GOT3 (cell line): ENCODE data around the gene TSPAN14.
"Not testable (repeated sequence)": the region's sequence is repeated elsewhere in the genome, so short reads cannot be mapped to it uniquely, and the experiment has no call there.

Experiments used
- DNase-seq: peaks from one replicate; lab custom pipeline; 2025; ENCODE audit warnings: mixed read lengths; lab: John Stamatoyannopoulos, UW

The TSPAN14 gene

DNA sequence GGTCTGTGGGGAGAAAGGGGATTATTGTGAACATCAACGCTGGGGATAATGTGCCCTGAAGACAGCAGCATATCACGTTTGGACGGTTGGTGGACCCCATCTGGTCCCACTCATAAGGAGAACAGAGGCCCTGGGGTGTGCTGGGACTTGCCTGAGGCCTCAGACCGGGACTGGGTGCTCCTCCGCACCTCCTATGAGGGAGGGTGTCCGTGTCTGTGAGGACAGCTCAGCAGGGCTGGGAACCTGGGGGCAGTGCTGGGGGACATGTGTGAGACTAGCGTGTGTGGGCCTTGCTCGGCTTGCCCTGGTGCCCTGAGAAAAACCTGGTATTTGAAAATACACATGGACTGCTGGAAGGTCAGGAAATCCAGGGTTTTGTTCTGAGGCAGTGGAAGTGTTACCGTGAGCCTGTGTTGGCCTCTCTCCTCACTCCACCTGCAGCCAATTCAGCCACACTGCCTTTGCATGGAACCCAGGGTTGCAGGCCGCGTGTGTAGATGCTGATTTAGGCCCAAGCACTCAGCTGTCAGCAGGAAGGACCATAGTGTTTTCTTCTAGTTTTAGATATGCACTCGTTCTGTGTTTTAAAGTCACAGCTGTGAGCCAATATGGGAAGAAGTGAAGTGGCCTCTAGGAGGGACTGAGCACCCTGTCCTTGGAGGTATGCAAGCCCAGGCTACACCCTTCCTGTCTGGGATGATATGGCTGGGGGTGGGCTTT, 70.2 kb downstream of the TSPAN14 start:
- no peak for DNase-seq

DNA sequence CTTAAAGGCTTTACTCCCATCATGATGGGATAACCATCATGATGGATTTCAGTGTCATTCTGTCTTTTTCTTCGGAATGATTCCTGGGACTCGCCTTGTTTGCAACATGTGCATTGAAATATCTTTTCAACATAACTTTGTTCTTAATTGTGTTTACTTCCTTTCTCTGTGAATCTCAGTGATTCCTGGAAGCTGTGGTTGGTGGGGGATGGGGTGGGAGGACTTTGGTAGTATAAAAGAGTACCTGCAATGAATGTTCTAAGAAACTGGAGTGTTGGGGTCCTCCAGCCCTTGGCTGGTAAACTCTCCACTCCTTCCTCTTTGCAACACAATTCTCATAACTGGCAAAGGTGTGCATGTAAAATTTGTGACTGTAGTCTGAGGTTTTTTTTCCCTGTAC, 72.1 kb downstream of the TSPAN14 start:
- no peak for DNase-seq

DNA sequence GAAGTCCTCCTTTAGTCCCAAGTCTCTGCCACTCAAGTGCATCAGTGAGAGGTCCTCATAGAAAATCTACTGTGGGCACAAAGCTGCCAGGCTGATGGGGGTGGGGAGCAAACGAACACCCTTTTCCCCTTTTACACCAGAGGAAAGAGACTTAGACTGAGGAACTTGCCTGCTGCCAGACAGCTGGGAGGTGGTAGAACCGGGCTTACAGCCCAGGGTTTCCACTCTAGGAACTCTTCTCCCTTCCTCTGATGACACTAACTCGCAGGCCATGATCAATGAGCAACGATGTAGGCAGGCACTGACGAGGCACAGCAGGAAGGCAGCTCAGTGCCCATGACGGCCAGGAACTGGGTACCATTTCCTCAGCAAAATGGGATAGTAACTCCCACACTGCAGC, 72.6 kb downstream of the TSPAN14 start:
- no peak for DNase-seq

- DNase-seq: no peak
These were observed 74.1 kb downstream of the TSPAN14 start for GRCh38 chr10:80528185-80528700.

DNA sequence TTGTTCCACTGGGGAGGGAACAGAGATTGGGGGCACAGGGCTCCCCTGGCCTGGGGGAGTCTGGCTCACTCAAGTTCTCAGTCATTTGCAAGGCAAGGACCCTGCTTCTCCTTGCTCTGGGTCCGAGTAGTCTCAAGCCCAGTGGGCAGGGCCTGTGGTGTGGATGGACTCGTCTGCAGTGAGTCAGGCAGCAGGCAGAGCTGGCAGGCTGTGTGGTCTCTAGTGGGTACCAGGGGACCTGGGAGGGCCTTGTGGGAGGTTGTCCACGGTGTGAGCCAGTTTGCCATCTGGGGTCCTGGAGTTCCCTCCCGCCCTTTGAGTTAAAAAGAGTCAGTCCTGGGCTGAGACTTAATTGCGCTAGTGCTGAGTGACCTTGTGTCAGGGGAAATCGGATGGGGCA, 74.8 kb downstream of the TSPAN14 start:
- DNase-seq: no peak

- no peak for DNase-seq
These were observed 75.5 kb downstream of the TSPAN14 start for GRCh38 chr10:80529604-80530003.

DNA sequence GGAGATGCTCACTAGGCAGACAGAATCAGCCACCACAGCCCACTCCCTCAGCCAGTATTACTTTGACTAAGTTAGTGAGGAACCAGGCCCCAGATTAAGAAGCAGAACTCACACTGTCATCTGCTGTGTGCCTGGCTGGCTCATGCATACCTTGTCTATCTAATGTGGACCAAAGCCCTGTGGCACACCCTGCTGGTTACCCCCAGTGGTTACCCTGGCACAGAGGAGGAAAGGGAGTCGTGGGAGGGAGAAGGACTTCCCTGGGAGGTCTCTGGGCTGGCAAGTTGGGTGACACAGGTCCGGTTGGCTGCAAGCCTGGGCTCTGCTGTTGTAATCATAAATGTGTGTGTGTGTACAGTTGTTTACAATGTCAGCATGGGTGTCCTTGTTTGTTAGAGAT, 76.1 kb downstream of the TSPAN14 start:
- no peak for DNase-seq

DNA sequence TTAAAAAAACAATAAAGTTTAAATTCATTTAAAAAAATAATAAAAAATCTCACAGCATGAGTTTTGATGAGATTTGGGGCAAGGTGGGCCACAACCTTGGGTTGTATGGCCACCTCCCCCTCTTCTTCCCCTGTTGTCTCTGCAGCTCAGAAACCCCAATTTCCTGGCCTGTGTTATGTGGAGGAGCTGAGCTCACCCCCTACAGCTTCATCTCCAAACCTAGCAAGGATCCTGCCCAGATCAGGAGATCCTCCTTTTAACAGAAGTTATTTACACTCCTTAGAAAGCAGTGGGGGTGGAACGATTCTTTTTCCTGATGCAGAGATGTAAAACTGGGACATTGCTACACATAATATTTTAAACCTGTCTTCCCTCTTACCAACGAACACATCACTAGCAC, 76.7 kb downstream of the TSPAN14 start:
- no peak for DNase-seq

DNA sequence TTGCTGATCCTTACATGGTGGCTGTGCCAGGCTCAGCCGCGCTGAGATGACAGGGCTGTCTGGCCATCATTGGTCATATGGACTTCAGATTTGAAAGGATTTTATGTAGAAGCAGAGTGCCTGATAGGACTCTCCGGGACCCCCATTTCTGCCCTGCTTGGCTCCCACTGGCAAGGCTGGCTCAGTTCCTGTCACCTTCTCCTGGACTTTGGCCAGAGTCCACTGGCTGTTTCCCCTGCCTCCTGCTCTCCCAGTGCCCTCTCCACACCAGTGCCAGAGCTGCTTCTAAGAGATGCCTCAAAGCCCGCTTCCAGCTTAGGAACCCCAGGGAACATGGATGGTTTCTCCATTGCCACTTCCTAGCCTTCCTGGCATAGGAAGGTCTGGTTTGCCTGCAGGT, 78.5 kb downstream of the TSPAN14 start:
- no peak for DNase-seq

- not testable (repeated sequence) for DNase-seq
These were observed 79.9 kb downstream of the TSPAN14 start for GRCh38 chr10:80534059-80534458.

- not testable (repeated sequence) for DNase-seq
These were observed 80.5 kb downstream of the TSPAN14 start for GRCh38 chr10:80534646-80535045.

- DNase-seq: no peak
These were observed 81.7 kb downstream of the TSPAN14 start for GRCh38 chr10:80535671-80536360.

DNA sequence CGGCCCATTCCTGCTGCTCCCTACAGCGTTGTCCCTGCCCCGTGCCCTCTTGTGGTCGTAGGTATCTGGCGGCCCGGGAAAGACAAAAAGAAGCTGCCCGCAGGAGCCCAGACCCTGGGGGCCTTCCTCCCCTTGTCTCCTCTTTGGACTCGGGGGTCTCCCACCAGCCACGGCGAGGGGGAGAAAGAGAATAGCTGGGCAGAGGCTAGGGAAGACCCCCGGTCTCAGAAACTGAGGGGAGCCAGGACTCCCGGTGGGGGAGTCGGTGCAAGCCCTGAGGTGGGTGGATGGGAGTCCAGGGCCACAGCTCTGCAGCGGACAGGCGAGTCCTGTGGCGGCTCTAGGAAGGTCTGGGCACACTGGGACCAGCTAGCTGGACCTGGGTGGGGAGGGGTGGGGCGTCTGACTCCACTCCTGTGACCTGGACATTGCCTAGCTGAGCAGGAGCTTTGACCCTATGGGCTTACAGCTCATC, 82.3 kb downstream of the TSPAN14 start:
- DNase-seq: no peak

DNA sequence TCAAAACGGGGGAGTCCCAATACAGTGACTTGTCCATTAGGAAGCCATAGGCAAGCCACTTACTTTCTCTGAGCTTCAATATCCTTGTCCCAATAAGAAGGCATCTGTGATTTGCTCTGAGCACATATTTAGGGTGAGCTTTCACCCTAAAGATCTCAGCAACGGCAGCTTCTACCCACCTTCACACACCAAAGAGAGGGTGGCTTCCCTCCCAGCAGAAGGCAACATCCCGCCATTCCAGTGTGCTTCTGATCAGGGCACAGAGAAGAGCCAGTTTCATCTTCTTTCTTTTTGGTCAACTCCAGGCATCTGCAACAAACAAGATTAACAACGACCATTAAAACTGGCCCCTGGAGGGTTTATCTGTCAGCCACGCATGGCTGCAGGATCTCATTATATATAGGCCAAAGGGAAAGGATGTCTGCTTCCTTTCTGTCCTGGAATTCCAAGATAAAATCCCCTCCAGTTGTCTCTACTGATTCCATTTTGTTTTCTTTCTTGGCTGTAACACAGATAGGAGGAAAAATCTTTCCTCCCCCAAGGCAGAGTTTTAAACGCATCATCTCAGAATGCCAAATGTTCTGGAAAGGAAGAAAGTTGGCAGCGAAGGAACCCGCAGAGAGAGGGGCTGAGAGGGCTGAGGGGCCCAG, 83.1 kb downstream of the TSPAN14 start:
- no peak for DNase-seq

GRCh38 chr10:80537736-80538480, 83.8 kb downstream of the TSPAN14 start, which contains the start of gene SH2D4B:
Gene SH2D4B (plus strand): TSS chr10:80537902. CDS start chr10:80538332, 430 bp downstream.
- no peak for DNase-seq

GRCh38 chr10:80538481-80539185, 84.5 kb downstream of the TSPAN14 start:
- no peak for DNase-seq

DNA sequence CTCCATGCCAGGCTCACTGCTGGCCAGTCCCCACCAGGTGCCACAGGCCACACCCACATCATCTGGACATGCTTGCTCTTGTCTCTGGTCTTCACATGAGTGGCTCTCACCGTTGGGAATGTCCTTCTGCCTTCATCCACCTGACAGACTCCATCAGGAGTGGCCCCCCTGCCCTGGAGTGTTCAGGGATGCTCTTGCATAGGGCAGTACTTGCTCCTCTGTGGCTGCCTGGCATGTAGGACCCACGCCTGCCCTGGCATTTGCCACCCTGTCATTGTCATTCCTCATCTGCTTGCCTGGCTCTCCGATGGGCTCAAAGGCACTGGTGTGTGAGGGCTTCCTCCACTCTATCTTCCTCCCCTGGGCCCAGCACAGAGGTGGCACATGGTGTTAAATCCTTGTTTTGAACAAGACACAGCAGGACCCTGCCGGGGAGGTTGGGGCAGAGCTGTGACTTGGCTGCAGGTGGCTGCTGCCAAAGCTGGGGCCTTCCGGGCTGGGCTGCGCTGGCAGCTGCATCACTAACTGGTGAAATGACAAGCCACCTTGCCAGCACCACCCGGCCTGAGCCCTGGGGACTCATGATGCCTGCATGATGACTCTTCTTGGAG, 85.4 kb downstream of the TSPAN14 start:
- no peak for DNase-seq

DNA sequence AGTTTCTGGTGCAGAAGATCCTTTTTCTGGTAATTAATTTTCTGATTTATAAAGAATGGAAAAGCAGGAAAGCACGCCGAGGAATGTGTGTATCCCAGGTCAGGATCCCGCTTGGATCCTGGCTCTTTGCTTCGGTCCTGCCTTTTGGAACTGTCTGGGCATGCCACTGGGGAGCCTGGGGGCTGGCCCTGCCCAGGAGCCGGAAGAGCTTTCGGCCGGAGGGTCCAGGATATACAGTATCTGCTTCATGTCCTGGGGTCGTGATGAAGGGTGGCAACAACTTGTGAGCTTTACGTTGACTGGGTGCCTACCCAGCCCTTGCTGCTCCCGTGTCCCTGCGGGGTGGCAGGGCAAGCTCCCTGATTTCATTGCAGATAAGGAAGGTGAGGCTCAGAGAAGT, 86.0 kb downstream of the TSPAN14 start:
- DNase-seq: no peak

DNA sequence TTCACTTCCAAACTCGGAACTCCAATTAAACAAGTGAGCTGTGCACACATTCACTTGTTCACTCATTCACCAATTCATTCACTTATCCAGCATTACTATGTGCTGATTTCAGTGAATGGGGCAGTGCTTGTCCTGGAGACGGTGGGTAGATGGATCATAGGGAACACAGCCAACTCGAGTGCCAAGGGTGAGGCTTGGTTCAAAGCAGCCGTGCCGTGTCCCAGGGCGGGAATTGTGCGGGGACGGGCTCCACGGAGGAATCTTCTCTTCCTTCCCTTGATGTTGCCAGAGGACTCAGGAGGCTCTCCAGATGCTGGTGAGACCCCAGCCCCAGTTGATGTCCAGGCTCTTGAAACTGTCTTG, 86.5 kb downstream of the TSPAN14 start:
- no peak for DNase-seq

- DNase-seq: no peak
These were observed 87.1 kb downstream of the TSPAN14 start for GRCh38 chr10:80540981-80541750.
